ENCODE measurements around the gene MED12L.

DNA sequence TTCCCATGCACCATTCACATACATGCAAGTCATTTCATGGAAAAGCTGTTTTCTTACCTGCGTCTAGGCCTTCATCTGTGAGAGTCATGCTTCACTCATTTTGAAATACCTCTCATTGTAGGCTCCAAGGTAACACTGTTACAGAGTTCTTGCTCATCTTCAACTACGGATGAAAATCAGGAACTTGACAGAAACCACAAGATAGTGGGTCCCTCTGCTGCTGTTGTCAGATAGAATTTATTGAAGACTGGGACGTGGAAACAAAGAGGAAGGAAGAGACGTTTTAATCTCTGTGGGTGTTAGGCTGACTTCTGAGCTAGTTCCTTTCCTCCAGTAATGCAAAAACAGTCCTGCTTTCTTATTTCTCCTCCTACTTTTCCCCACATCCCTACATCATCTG lies 192.8 kb downstream of the MED12L start, which contains the start of gene P2RY14:
- no peak for TF ChIP-seq CTCF (IDR thresholded peaks at IDR 0.05)
- TF ChIP-seq POLR2A (IDR thresholded peaks at IDR 0.05): no peak
